ENCODE results near the gene LEP. TPM values are rescaled to one million over a fixed set of nuclear protein-coding genes. Genes with fewer than 3 reads are reported as not detected.

LEP gene
- not detected for total RNA-seq
- not detected for polyA plus RNA-seq (ENCODE audit: insufficient read depth, low read depth, low replicate concordance)
- long read RNA-seq, donor 1, result 0 reads
- long read RNA-seq, donor 2, result 0 reads
- long read RNA-seq, donor 3, result 0 reads
- long read RNA-seq, donor 4, partial matches to known transcripts, result 13 of 13 reads
- long read RNA-seq, donor 4, other reads (novel, unspliced or antisense), result 0 of 13 reads
- long read RNA-seq, donor 5, result 0 reads
- long read RNA-seq, donor 6, result 0 reads
- long read RNA-seq, donor 7, result 0 reads
- long read RNA-seq, donor 8, result 0 reads
- long read RNA-seq, donor 9, result 0 reads
- long read RNA-seq, donor 10, result 0 reads

- no peak for DNase-seq
- no peak within 1 kb of the TSS for H3K4me3 ChIP-seq (ENCODE audit: low read length in 3 of 3)
- TF ChIP-seq, protein P1, sequence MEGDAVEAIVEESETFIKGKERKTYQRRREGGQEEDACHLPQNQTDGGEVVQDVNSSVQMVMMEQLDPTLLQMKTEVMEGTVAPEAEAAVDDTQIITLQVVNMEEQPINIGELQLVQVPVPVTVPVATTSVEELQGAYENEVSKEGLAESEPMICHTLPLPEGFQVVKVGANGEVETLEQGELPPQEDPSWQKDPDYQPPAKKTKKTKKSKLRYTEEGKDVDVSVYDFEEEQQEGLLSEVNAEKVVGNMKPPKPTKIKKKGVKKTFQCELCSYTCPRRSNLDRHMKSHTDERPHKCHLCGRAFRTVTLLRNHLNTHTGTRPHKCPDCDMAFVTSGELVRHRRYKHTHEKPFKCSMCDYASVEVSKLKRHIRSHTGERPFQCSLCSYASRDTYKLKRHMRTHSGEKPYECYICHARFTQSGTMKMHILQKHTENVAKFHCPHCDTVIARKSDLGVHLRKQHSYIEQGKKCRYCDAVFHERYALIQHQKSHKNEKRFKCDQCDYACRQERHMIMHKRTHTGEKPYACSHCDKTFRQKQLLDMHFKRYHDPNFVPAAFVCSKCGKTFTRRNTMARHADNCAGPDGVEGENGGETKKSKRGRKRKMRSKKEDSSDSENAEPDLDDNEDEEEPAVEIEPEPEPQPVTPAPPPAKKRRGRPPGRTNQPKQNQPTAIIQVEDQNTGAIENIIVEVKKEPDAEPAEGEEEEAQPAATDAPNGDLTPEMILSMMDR (IDR thresholded peaks at IDR 0.05; ENCODE audit: borderline replicate concordance, extremely low read depth, insufficient read depth), result no peak
- H3K9me3 ChIP-seq (ENCODE audit: control insufficient read depth in 2 of 3, insufficient read depth in 1 of 3, low read length in 3 of 3), result no peaks in the 10 kb centered on the region
- no peaks in the 10 kb centered on the region for H3K4me1 ChIP-seq (ENCODE audit: control insufficient read depth in 2 of 3, insufficient read depth in 2 of 3, low read depth in 1 of 3, low read length in 3 of 3)
- H3K36me3 ChIP-seq (ENCODE audit: control insufficient read depth in 2 of 3, insufficient read depth in 3 of 3, low read length in 3 of 3), result no peaks in the 10 kb centered on the region
- peaks cover 8% of the 10 kb centered on the region for H3K27me3 ChIP-seq (ENCODE audit: control insufficient read depth, insufficient read depth, low read length)
- FAIRE-seq, result no peak
- H3K9ac ChIP-seq (ENCODE audit: low read length in 3 of 3), result no peak within 1 kb of the TSS
- H3K27ac ChIP-seq (ENCODE audit: low read depth in 2 of 2, low read length in 2 of 2), result no peak within 1 kb of the TSS
- intact Hi-C loops (cut with DNase I), result no loop called here
These were observed at the start of gene LEP for GRCh38 chr7:128240696-128241386. Gene LEP, plus strand, starts transcription at chr7:128241278. Its CDS starts 10,741 bp downstream, at chr7:128252019.

DNA sequence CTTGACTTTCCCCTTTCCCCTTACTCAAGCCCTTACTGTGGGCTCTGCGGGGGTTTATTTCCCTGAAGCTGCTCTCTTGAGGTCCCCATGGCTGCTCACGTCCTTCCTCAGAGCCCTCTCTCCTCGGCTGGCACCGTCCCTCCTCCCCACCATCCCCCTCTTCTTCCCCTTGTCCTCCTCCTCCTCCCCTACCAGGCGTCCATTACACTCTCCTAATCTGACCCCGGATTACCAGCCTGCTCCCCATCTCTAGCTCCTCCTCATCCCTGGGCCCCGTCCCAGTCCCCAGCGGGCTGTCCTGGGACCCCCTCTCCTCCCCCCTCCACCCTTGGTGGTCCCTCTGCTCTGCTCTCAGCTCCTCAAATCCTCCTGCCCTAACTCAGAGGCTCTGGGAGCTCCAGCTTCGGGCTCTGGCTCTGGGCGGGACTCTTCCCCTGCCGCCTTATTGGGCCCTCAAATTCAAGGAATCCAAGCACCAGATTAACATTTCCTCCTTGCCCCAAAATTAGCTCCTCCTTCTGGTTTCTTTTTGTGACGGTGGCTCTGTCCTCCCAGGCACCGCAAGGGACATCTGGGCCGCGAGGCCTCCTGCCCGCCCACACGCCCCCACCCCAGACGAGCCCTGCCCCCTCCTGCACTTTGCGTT, 48.5 kb upstream of the LEP start:
- FAIRE-seq (no peak), DNase-seq (no peak)
- Histone ChIP-seq H3K27me3 (ENCODE audit: control insufficient read depth, insufficient read depth, low read length) (no peaks in the 10 kb centered on the region), H3K4me1 (ENCODE audit: control insufficient read depth in 2 of 3, insufficient read depth in 2 of 3, low read depth in 1 of 3, low read length in 3 of 3) (no peaks in the 10 kb centered on the region), H3K9me3 (ENCODE audit: control insufficient read depth in 2 of 3, insufficient read depth in 1 of 3, low read length in 3 of 3) (peaks cover 0 to 14% (median 6%) of the 10 kb centered on the region in 3 donors), H3K9ac (ENCODE audit: low read length in 3 of 3) (no peak overlapping the region), H3K36me3 (ENCODE audit: control insufficient read depth in 2 of 3, insufficient read depth in 3 of 3, low read length in 3 of 3) (no peaks in the 10 kb centered on the region), H3K27ac (ENCODE audit: low read depth in 2 of 2, low read length in 2 of 2) (no peak overlapping the region), H3K4me3 (ENCODE audit: low read length in 3 of 3) (no peak overlapping the region)
- intact Hi-C loops (cut with DNase I), result no loop called here
- TF ChIP-seq, protein P1 (IDR thresholded peaks at IDR 0.05; ENCODE audit: borderline replicate concordance, extremely low read depth, insufficient read depth), result no peak

DNA sequence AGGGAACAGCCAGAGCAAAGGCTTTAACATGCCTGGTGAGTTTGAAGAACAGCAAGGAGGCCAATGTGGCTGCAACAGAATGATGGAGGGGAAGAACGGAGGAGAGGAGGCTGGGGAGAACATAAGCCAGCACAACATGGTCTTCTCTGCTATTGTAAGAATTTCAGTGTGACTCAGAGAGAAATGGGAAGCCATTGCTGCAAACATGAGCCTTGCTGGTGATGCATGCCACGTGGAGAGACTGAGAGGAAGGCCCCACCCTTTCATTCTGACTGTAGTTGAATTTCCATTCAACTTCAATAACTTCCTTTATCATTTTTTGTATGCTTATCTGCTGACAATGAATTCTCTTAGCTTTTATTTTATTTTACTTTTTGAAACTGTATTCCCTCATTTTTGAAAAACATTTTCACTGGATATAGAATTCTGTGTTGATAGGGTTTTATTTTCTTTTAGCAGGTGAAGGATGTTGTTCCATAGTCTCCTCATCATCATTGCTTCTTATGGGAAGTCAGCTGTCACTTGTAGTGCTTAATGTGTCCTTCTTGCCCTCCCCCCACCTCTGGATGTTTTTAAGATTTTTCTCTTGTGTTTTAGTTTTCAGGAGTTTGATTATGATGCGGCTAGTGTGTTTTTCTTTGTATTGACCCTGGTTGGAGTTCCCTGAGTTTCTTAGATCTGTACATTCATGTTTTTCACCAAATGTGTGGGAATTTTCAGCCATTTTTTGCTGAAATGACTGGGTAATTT, 46.4 kb upstream of the LEP start:
- TF ChIP-seq, protein P1 (IDR thresholded peaks at IDR 0.05; ENCODE audit: borderline replicate concordance, extremely low read depth, insufficient read depth), result no peak
- DNase-seq (no peak), FAIRE-seq (no peak)
- H3K9ac ChIP-seq (ENCODE audit: low read length in 3 of 3), result no peak overlapping the region
- no peak overlapping the region for H3K4me3 ChIP-seq (ENCODE audit: low read length in 3 of 3)
- no peaks in the 10 kb centered on the region for H3K27me3 ChIP-seq (ENCODE audit: control insufficient read depth, insufficient read depth, low read length)
- no peaks in the 10 kb centered on the region for H3K36me3 ChIP-seq (ENCODE audit: control insufficient read depth in 2 of 3, insufficient read depth in 3 of 3, low read length in 3 of 3)
- no peaks in the 10 kb centered on the region for H3K4me1 ChIP-seq (ENCODE audit: control insufficient read depth in 2 of 3, insufficient read depth in 2 of 3, low read depth in 1 of 3, low read length in 3 of 3)
- no peak overlapping the region for H3K27ac ChIP-seq (ENCODE audit: low read depth in 2 of 2, low read length in 2 of 2)
- intact Hi-C loops (cut with DNase I), result no loop called here
- peaks cover 0 to 14% (median 6%) of the 10 kb centered on the region in 3 donors for H3K9me3 ChIP-seq (ENCODE audit: control insufficient read depth in 2 of 3, insufficient read depth in 1 of 3, low read length in 3 of 3)
